ENCODE measurements around the gene ATG101. TPM values are rescaled to one million over a fixed set of nuclear protein-coding genes. Genes with fewer than 3 reads are reported as not detected.

Gene ATG101
- total and polyA plus RNA-seq, 4 donors = 12.9 to 31.8 (median 29.4) TPM

DNA sequence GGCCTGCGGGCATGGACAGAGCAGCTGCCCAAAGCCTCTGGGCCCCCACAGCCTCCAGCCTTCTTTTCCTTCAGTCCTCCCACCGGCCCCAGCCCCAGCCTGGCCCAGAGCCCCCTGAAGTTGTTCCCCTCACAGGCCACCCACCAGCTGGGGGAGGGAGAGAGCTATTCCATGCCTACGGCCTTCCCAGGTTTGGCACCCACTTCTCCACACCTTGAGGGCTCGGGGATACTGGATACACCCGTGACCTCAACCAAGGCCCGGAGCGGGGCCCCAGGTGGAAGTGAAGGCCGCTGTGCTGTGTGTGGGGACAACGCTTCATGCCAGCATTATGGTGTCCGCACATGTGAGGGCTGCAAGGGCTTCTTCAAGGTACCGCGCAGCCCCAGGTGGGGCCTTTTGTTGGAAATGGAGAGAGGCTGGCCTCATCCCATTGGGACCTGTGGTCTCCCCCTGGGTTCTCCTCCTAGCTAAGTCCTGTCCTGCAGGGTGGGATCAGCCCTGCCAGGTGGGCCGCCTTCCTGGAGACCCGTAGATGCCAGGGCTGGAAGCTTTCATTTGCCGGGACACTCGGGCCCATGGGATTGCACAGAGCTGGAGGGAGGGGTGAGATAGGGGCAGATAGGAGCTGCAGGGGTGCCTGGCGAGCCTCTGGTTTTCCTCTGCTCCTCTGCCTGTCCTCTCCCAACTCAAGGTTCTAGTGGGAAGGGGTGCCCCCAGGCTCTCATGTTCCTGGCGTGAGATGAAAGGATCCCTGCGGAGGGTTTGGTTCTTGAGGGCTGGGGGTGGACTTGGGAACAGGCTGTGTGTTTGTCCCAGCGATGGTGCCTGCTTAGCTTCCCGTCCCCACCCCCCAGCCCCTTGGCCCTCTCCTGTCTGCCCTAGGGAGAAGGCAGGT is 14.7 kb upstream of the ATG101 start:
- no peak for TF ChIP-seq SP1 (IDR thresholded peaks at IDR 0.05)
- TF ChIP-seq FOXA2 (IDR thresholded peaks at IDR 0.05) = no peak
- TF ChIP-seq JUND (IDR thresholded peaks at IDR 0.05) = no peak
- TF ChIP-seq RAD21 (IDR thresholded peaks at IDR 0.05) = no peak
- TF ChIP-seq, protein P1, sequence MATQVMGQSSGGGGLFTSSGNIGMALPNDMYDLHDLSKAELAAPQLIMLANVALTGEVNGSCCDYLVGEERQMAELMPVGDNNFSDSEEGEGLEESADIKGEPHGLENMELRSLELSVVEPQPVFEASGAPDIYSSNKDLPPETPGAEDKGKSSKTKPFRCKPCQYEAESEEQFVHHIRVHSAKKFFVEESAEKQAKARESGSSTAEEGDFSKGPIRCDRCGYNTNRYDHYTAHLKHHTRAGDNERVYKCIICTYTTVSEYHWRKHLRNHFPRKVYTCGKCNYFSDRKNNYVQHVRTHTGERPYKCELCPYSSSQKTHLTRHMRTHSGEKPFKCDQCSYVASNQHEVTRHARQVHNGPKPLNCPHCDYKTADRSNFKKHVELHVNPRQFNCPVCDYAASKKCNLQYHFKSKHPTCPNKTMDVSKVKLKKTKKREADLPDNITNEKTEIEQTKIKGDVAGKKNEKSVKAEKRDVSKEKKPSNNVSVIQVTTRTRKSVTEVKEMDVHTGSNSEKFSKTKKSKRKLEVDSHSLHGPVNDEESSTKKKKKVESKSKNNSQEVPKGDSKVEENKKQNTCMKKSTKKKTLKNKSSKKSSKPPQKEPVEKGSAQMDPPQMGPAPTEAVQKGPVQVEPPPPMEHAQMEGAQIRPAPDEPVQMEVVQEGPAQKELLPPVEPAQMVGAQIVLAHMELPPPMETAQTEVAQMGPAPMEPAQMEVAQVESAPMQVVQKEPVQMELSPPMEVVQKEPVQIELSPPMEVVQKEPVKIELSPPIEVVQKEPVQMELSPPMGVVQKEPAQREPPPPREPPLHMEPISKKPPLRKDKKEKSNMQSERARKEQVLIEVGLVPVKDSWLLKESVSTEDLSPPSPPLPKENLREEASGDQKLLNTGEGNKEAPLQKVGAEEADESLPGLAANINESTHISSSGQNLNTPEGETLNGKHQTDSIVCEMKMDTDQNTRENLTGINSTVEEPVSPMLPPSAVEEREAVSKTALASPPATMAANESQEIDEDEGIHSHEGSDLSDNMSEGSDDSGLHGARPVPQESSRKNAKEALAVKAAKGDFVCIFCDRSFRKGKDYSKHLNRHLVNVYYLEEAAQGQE (IDR thresholded peaks at IDR 0.05) = no peak
- no peaks in the 10 kb centered on the region for H3K9me3 ChIP-seq (ENCODE audit: control insufficient read depth in 4 of 4, low read length in 3 of 4)
- peaks cover 0 to 12% (median 7%) of the 10 kb centered on the region in 4 donors for H3K4me1 ChIP-seq (ENCODE audit: control insufficient read depth in 4 of 4, insufficient read depth in 4 of 4, low read length in 3 of 4)
- H3K27me3 ChIP-seq (ENCODE audit: control insufficient read depth in 4 of 4, insufficient read depth in 4 of 4, low read length in 3 of 4) = no peaks in the 10 kb centered on the region
- H3K9ac ChIP-seq (ENCODE audit: low read depth in 1 of 2, low read length in 2 of 2) = no peak overlapping the region
- DNase-seq (ENCODE audit: low spot score) = no peak
- H3K27ac ChIP-seq (ENCODE audit: low read depth in 1 of 2, low read length in 2 of 2) = no peak overlapping the region
- peaks cover 0 to 18% (median 3%) of the 10 kb centered on the region in 4 donors for H3K36me3 ChIP-seq (ENCODE audit: control insufficient read depth in 4 of 4, insufficient read depth in 3 of 4, low read depth in 1 of 4, low read length in 3 of 4)
- 95% methylated on average over 21 of the region's 21 CpGs for WGBS
- H3K4me3 ChIP-seq (ENCODE audit: low read depth in 1 of 3, low read length in 3 of 3) = no peak overlapping the region

DNA sequence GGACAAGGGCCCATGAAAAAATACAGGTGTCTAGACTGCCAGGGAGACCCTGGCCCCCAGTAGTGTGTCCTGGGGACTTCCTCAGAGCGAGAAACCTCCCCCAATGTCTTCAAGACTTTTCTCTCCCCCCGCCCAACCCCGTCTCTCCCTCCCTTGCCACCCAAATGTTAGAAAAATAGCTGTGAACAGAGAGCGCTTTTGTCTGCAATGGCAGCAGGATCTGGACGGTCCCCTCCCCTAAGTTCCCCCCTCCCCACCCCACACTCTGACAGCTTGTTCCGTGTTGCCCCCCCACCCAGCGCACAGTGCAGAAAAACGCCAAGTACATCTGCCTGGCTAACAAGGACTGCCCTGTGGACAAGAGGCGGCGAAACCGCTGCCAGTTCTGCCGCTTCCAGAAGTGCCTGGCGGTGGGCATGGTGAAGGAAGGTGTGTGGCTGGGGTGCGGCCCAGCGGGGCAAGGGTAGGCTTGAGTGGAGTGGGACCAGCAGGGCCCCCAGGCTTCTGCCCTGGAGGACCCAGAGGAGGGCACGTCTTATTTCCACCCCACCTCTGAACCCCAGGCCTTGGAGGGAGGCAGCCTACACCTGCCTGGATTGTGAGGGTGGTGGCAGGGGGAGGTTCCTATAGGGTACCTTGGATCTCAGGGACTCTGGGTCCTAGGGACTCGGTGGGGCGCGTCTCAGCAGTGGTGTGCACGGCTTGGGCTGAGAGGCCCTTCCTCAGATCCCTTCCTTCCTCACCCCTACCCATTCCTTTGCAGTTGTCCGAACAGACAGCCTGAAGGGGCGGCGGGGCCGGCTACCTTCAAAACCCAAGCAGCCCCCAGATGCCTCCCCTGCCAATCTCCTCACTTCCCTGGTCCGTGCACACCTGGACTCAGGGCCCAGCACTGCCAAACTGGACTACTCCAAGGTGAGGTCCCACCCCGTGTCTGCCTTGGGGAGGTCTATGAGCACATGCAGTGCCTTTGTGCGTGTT is 13.8 kb upstream of the ATG101 start:
- Histone ChIP-seq H3K4me1 (ENCODE audit: control insufficient read depth in 4 of 4, insufficient read depth in 4 of 4, low read length in 3 of 4) (peaks cover 0 to 4% (median 2%) of the 10 kb centered on the region in 4 donors), H3K27me3 (ENCODE audit: control insufficient read depth in 4 of 4, insufficient read depth in 4 of 4, low read length in 3 of 4) (no peaks in the 10 kb centered on the region), H3K27ac (ENCODE audit: low read depth in 1 of 2, low read length in 2 of 2) (no peak overlapping the region), H3K4me3 (ENCODE audit: low read depth in 1 of 3, low read length in 3 of 3) (no peak overlapping the region), H3K9ac (ENCODE audit: low read depth in 1 of 2, low read length in 2 of 2) (no peak overlapping the region), H3K9me3 (ENCODE audit: control insufficient read depth in 4 of 4, low read length in 3 of 4) (no peaks in the 10 kb centered on the region), H3K36me3 (ENCODE audit: control insufficient read depth in 4 of 4, insufficient read depth in 3 of 4, low read depth in 1 of 4, low read length in 3 of 4) (peaks cover 0 to 18% (median 3%) of the 10 kb centered on the region in 4 donors)
- no peak for TF ChIP-seq NR2F2 (IDR thresholded peaks at IDR 0.05)
- WGBS = 93% methylated on average over 27 of the region's 27 CpGs
- no peak for DNase-seq (ENCODE audit: low spot score)

- Histone ChIP-seq H3K27ac (ENCODE audit: low read depth in 1 of 2, low read length in 2 of 2) (no peak overlapping the region), H3K9ac (ENCODE audit: low read depth in 1 of 2, low read length in 2 of 2) (no peak overlapping the region), H3K9me3 (ENCODE audit: control insufficient read depth in 4 of 4, low read length in 3 of 4) (no peaks in the 10 kb centered on the region), H3K36me3 (ENCODE audit: control insufficient read depth in 4 of 4, insufficient read depth in 3 of 4, low read depth in 1 of 4, low read length in 3 of 4) (peaks cover 0 to 18% (median 3%) of the 10 kb centered on the region in 4 donors), H3K27me3 (ENCODE audit: control insufficient read depth in 4 of 4, insufficient read depth in 4 of 4, low read length in 3 of 4) (no peaks in the 10 kb centered on the region), H3K4me1 (ENCODE audit: control insufficient read depth in 4 of 4, insufficient read depth in 4 of 4, low read length in 3 of 4) (no peaks in the 10 kb centered on the region), H3K4me3 (ENCODE audit: low read depth in 1 of 3, low read length in 3 of 3) (no peak overlapping the region)
- no peak for TF ChIP-seq GABPA (IDR thresholded peaks at IDR 0.05 in 1 of 2, conservative IDR thresholded peaks at IDR 0.05 in 1 of 2)
- no peak for TF ChIP-seq HNF4G (IDR thresholded peaks at IDR 0.05)
- TF ChIP-seq, protein P2, sequence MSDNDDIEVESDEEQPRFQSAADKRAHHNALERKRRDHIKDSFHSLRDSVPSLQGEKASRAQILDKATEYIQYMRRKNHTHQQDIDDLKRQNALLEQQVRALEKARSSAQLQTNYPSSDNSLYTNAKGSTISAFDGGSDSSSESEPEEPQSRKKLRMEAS (IDR thresholded peaks at IDR 0.05) = no peak
- no peak for TF ChIP-seq HNF4A (conservative IDR thresholded peaks at IDR 0.05)
- no peak for TF ChIP-seq FOXA1 (IDR thresholded peaks at IDR 0.05)
- no peak for TF ChIP-seq ZBTB33 (IDR thresholded peaks at IDR 0.05)
- TF ChIP-seq YY1 (IDR thresholded peaks at IDR 0.05) = no peak
- TF ChIP-seq, protein P3, sequence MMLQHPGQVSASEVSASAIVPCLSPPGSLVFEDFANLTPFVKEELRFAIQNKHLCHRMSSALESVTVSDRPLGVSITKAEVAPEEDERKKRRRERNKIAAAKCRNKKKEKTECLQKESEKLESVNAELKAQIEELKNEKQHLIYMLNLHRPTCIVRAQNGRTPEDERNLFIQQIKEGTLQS (IDR thresholded peaks at IDR 0.05) = no peak
- TF ChIP-seq TAF1 (conservative IDR thresholded peaks at IDR 0.05) = no peak
- DNase-seq (ENCODE audit: low spot score) = no peak
- 90% methylated on average over 23 of the region's 23 CpGs for WGBS
These were observed 12.8 kb upstream of the ATG101 start for GRCh38 chr12:52056801-52057637.

Data from liver (tissue), 9 donors.